CD4-positive, alpha-beta T cell treated with Interleukin-6 at 100 ng/mL for 8 hours (primary cell): ENCODE measurements around the gene GFY.

Experiments
- DNase-seq: peaks from one replicate; pipeline ENCODE4 v3.0.0-alpha.2; 2020; ENCODE audit warnings: mixed read lengths, low spot score

The GFY gene

DNA sequence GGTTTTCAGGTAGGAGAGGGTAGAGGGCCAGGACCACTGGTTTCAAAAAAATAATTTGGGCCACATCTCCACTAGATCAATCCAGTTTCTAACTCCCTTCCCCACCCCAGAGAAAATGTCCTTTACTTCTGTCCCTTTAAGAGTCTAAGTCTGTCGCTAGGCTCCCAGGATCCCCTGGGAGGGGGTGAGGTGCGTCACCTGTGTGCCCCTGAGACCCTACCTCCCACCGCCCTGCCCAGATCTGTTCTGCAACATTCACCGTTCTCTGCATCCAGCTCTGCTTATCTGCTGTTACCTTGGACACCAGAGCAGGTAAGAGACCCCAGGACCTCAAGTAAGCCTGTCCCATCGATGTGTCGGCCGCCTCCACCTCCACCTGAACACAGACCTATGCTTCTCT, at the start of gene GFY:
TSS of gene GFY (plus strand) at position 211 of the 400 bp plus-strand sequence. CDS start 1,043 bp downstream, outside the sequence.
- no peak for DNase-seq

GRCh38 chr19:49378512-49378911, 46.7 kb upstream of the GFY start:
- DNase-seq, result no peak

DNA sequence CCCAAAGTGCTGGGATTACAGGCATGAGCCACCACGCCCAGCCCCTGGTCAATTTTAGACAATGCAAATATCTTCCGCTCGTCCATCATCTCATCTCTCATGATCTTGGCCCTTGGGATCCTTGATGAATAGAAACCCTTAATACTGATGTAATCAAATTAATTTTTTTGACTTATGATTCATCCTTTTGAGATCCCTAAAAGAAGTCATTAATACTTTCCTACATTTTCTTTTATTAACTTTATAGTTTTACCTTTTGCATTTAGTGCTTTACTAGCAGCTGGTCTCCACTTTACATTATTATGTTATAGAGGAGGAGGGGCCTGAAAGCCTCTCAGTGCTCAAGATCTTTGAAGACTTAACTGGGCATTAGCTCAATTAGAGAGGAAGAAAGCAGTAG, 44.8 kb upstream of the GFY start:
- DNase-seq, result no peak

DNA sequence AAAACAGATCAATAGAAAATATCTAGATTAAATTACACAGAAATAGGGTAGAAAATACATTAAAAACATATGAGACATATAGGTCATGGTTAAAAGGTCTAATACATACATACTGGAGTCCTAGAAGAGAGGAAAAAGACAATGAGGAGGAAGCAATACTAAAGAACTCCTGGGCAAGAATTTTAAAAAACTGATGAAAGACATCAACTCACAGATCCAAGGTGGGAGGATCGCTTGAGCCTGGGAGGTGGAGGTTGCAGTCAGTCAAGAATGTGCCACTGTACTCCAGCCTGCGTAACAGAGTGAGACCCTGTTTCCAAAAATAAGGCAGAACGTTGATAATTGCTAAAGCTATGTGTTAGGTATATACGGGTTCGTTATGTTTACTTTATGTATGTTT, 42.5 kb upstream of the GFY start:
- DNase-seq, result no peak

DNA sequence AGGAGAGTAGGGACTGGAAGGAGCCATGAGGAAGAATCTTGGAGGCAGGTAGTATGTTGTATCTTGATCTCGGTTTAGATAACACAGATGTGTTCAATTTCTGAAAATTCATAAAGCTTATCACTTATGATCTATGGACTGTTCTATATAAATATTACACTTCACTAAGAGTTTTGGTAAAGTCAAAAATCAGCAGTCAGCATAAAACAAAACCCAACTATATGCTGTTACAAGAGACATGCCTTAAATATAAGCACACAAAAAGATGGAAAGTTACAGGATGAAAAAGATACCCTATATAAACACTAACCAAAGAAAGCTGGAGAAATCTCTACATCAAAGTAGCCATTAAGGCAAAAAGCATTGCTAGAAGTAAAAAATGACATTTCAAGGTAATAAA, 41.6 kb upstream of the GFY start:
- DNase-seq, result no peak

- peak; percentile 74 for DNase-seq
These were observed 37.2 kb upstream of the GFY start, which contains the start of gene KASH5 for GRCh38 chr19:49387936-49388372. Gene KASH5 (plus strand): TSS chr19:49388249. CDS start chr19:49390884, 2,635 bp downstream.

DNA sequence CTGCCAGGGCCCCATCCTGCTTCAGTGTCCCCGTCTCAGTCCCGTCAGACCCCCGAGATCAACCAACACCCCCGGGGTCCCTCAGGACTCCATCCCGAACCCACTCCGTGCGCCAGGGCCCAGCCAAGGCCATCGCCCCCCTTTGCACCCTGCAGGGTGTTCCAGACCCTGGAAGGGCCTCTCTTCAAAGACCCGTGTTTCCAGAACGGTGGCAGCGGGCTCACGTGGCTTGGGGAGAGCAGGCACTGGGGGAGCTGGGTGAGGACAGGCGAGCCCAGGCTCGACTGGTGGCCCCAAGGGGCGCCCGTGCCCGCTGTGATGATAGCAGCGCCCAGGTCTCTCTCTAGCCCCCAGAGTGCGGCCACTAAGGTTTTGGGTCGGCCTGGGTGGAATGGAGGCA, 35.8 kb upstream of the GFY start:
- DNase-seq, result no peak

GRCh38 chr19:49390131-49390928, 34.9 kb upstream of the GFY start:
- DNase-seq, result no peak

GRCh38 chr19:49390929-49391359, 34.2 kb upstream of the GFY start:
- DNase-seq, result no peak

DNA sequence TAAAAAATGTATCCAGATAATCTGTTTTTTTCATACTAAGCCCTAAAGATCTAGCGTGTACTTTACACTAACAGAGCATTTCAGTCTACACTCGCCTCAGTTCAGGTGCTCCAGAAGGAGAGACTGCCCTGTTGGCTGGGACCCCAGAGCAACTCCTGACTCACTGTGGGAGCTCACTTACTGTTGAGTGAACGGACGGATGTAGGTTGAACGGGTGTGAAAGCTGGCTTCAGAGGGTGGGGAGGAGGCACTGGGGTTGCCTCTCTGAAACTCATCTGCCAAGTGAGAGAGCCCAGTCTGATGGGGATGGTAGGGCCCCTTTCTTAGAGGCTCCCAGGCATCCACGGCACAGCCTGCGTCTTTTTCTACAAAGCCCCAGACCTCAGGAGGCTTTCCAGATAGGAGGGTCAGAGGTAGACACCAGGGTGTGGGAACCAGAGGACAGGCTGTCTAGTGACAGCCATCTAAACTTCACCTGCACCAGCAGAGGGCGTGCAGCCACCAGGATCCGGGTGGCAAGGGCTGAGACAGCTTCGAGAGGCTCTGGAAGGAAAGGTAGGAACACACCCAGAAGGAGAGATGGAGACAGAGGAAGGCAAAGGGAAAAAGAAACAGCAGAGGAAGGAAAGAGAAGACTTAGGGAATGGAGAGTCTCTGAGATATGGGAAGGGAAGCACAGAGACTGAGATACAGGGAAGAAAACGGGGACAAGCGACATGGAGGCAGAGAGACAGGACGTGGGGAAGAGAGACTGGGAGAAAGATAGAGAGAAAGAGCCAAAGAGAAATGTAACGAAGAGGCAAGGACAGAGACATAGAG, 33.4 kb upstream of the GFY start:
- peak; percentile 83 for DNase-seq

- no peak for DNase-seq
These were observed 31.3 kb upstream of the GFY start for GRCh38 chr19:49393881-49394280.

DNA sequence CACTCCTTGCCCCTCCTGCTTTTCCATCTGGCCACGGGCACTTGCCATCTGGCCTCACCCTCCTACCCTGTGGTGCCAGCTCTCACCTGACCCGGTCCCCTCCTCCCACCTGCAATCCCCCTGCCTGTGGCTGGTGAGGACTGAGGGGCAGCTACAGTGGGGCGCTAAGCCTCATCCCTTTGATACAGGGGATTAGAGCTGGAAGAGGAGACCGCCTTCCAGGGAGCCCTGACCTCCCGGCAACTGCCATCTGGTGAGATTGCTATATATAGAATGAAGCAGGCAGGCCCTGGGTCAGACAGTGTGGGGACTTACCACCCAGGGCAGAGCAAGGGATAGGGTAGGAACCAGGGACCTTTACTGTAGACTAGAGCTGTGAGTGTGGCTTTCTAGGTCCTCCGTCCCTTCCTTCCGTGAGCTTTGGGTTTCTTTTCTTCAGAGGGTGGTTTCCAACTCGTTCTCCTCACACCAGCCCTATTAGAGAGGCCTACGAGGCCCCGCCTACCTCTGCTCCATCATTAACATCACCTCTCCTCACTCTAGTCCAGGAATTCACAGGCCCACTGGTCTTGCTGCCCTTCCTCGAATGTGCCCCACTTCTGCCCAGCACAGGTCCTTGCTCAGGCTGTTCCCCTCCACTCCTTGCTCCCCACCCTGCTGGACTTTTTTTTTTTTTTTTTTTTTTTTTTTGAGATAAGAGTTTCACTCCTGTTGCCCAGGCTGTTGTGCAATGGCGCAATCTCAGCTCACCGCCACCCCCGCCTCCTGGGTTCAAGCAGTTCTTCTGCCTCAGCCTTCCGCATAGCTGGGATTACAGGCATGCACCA, 29.4 kb upstream of the GFY start:
- no peak for DNase-seq

GRCh38 chr19:49396738-49397505, 28.3 kb upstream of the GFY start:
- DNase-seq, result no peak

DNA sequence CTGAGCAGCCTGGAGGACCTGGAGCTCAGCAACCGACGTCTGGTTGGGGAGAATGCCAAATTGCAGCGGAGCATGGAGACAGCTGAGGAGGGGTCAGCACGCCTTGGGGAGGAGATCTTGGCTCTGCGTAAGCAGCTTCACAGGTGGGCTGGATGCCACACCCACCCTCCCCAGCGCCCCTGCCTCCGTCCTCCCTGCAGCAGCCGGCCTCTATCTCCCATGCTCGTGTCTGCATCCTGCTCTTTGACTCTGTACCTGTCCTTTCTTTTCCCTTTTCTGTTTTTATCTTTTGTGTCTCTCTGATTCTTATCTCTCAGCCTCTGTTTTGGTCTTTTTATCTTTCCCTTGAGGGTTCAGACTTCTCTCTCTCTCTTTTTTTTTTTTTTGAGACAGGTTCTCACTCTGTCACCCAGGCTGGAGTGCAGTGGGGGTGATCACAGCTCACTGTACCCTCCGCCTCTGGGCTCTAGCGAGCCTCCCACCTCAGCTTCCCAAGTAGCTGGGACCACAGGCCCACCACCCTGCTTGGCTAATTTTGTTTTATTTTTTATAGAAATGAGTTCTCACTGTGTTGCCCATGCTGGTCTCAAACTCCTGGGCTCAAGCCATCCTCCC, 27.1 kb upstream of the GFY start:
- no peak for DNase-seq

DNA sequence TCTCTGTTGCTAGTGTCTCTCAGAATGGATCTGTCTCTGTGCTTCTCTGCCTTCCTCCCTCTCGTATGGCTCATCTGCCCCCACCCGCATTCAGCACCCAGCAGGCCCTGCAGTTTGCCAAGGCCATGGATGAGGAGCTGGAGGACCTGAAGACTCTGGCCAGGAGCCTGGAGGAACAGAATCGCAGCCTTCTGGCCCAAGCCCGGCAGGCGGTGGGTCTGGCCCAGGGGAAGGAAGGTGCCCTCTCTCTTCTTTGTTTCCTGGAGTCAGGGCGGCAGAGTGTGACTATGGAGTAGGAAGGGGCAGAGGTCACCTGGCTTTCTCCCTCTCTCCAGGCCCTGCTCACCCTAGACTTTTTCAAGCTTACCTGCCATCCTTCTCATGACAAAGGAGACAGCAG, 26.3 kb upstream of the GFY start:
- no peak for DNase-seq

DNA sequence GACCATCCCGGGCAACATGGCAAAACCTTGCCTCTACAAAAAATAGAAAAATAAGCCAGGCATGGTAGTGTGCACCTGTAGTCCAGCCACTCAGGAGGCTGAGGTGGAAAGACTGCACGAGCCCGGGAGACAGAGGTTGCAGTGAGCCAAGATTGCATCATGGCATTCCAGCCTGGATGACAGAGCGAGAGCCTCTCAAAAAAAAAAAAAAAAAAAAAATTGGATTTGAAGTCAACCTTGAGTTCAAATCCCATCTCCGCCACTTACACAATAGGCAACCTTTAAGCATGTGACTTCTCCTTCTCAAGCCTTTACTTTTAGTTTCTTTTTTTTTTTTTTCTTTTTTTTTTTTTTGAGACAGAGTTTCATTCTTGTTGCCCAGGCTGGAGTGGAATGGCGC, 25.2 kb upstream of the GFY start:
- DNase-seq, result no peak

DNA sequence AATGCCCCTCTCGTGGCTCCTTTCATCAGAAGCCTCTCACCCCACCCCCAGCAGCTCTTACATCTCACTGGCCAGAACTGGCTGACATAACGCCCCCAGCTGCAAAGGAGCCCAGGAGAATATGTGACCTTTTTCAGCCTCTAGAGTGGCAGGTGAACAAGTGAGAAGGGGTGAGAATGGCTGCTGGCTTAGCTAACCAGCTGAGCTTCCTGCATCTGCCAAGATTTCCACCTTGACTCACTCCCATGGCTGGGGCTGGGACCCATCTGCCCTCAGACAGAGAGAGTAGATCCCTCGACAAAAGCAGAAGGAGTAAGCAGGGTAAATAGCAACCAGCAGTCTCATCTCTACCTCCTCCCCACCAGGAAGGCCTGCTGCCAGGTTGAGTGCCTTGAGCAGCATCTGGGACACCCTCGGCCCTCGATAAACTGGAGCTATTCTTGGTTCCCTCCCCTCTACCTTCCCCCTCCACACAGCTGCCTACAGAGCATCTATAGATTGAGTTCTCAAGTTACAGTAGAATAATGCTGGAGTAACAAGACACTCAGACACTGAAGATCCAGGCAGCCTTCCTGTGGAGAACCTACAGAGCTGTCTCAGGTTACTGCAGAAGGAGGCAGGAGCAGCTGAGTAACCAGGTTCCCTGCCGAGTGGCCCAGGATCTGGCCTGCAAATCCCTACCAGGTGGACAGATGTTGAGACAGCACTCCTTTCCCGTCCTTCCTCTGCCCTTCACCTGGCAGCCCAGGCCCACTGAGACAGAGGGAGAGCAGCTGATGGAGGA, 21.6 kb upstream of the GFY start:
- no peak for DNase-seq

DNA sequence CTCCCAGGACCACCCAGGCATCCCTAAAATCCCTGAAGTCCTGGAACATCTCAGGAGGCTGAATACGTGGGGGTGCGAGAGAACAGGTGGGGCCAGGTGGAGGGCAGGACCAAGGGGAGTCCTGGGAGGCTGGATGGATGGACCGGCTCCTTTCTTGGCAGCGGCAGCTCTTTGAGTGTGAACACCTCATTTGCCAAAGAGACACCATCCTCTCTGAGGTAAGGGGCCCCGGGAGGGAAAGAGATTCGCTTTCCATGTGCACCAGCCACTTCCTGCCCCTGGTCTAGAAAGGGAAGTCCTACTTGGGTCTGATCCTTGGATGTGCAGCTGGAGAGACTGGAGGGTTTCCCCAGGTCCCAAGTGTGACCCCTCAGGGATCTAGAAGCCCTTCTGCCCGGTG, 18.1 kb upstream of the GFY start:
- DNase-seq, result no peak

DNA sequence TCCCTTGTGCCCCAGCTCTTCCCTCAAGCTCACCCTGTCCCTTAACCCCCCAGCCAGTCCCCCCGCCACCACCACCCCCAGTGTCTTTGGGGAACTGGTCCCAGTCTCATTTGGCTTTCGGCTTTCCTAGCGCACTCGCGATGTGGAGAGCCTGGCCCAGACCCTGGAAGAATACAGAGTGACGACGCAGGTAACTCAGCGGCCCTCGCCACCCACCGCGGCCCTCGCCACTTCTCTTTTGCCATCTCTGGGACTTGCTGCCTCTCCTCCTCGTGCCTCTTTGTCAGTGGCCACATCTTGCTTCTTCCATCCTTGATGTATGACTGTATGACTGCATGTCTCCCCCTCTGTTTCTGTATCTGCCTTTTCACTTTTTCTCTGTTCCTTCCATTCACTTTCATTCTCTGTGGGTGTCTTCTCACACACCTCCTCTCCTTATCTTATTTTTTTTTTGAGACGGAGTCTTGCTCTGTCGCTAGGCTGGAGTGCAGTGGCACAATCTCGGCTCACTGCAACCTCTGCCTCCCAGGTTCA, 17.6 kb upstream of the GFY start:
- no peak for DNase-seq
